Stimulated activated CD4-positive, alpha-beta T cell treated with anti-CD3 and anti-CD28 coated beads, TNF-alpha, amount 100 ng/mL, for 24 hours (primary cell): ENCODE results near the gene RREB1.

Experiments
- DNase-seq, 3 experiments: peaks; one replicate each; pipeline ENCODE4 v3.0.0-alpha.2; 2020; ENCODE audit warnings: low read depth in 3 of 3

The RREB1 gene

DNA sequence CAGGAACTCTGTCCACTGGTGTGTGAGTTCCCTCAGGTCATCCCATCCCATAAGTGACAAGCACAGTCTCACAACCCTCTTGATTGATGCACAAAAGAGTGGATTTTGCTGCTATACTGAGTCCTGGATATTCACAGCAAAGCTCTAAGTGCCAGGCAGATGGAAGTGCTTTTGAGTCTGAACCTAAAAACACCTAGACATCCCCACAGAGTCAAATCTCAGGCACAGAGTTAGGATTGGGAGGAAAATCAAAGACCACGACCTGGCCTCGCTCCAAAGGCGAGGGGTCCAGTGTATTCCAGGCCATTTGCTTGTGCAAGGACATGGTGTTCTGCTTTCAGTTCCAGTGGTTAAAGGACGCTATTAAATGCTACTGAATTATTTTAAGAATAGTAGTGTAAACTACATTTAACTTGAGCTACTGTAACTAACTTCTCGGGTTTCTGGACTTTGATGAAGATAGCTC lies 56.8 kb downstream of the RREB1 start:
- DNase-seq = no peak

DNA sequence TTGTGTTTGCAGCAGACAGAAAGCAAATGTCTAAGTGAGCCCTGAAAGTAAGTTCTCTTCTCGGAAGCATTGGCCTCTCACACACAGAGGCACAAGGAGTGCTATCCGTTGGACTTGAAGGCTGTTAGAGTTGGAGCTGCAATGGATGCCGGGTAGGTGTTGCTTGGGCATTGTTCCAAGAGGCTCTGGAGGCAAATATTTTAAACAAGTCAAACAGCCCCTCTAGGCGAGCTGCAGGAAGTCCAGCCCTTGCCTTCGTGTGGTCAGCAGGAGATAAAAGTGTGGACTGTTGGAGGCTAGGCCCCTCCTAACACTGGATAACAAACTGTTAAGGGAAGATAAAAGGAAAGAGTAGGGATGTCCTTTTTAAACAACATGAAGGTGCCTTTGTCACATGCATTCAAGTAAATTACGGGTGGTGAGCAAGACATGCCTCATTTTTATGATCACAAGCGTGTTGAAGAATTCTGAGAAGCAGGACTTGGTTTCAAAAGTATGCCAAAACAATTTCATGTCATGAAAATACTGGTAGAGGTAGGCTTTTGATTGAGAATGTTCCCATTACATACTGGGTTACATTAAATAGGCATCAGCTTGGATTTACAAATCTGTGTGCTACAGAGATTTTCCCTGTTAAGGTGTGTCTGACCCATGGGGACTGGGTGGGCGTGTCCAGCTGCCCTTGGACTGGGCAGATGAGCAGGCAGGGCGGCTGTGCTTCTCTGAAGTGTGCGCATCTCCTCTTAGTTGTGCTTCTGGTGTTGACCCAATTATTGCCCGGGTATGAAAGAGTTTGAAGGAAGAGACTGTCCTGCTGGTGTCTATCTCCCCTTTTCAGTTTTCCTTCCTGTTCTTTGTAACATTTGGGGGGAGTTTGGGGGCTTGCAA lies 57.5 kb downstream of the RREB1 start:
- no peak for DNase-seq

DNA sequence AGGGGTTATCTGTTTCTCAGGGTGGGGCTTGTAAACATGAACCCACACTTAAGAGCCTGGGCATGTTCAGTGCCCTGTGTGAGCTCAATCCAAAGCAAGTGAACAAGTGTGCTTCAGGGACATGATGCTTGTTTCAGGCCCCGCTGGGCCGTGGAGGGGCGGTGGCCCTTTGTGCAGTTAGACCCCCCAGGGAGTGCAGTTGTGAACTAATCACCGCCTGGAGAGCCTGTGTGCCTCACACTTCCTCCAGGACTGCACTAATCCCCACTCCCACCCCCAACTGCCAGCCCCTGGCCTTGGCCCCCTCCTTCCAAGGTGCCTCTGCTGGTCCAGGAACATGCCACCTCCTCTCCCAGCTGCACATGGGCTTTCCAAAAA lies 58.1 kb downstream of the RREB1 start:
- no peak for DNase-seq

DNA sequence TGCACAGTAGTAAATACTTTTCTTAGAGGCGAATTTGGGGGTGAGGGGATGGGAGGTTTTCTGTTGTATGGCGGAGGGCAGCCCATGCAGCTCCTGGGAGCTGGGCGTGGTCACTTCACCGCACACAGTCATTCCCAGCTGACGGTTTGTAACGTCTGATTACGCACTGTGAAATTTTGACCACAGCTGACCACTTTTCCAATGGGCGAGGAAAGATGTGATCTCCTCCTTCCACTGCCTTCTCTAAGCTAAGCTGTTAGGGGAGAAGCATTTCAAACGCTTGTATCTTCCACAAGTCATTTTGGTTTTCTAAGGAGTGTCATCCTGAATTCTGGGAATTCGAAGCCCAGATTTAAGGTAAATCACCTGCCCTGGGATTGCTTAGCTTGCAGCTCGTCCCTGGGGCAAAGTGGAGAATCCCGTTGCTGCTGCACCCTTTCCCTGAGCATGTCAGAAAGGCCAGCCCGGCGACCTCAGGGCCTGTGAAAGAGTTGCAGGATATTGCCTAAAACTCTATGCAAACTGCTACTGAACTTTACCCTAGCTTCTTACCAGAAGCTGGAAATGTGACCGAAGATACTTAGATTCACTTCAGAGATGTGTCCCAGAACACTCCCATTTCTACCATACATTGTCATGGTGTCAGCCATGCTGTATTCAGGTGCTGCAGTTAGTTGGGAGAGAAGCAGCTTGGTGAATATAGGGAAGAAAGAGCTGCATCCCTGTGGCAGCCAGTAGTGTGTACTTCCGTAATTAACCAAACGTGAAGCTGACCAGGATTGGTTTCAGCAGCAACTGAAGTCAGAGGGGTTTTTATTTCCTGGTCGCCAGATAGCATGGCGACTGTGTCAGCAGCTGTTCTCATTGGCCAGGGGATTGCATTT lies 58.9 kb downstream of the RREB1 start:
- DNase-seq = no peak

DNA sequence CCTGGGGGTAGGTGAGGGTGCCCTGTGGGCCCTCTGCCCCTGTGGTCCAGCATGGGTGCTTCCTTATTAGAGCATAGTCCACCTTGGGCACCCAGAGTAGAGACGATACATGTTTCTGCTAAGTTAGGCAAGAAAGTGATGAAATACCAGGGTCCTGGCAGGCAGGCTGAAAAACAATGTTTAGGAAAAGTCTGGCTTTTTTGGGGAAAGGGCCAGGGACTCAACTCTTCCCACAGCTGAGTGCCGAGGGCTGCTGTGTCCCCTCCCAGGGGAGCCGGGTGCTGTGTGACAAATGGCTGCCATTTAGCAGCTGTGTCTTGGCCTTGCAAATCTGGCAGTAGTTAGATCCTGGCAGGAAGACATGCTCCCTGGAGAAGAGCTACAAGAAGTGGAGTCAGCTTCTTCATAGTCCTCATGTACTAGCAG lies 61.5 kb downstream of the RREB1 start:
- no peak for DNase-seq

DNA sequence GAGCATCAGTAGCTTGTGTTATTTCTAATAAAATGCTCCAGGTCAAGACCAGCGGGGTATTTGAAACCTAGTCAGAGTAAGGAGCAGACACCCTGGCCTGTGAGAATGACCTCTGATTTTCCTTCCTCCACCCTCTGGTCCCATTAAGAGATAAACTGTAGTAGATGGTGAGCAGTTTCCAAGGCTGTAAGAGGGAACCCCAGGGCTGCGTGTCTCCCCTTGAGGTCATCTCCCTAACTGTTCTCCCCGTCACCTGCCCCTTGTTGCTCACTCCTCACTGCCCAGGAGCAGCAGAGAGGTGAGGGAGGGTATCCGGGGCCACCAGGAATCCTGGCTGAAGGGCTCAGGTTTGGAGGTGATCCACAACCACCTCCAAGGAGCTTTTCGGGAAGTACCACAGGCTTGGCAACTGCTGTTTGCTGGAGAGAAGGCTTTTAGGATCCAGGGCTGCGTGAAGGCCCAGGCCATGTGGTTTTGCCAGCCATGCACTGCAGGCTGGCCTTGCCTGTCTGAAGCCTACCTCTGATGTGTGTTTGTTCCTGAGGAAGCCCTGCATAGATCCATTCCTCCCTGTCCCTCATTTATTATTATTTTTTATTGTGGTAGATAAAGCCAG lies 62.5 kb downstream of the RREB1 start:
- no peak for DNase-seq

DNA sequence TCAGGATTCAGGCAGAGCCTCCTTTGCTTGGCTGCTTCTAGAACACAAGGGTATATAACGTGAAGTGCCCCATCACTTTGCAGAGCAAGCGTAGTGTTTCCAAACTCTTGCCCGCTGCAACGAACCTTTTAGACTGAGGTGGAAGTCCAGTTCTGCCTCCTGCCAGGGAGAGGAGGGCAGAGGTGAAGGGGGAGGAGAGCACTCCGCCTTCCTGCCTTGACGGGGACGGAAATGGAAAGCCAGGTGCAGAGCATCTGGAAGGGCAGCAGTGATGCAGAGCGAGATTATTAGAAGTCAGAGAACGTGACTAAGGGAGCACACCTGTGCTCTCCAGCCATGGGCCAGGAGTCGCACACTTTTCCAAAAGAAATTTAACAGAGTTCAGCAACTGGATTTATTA lies 63.4 kb downstream of the RREB1 start:
- DNase-seq = no peak

DNA sequence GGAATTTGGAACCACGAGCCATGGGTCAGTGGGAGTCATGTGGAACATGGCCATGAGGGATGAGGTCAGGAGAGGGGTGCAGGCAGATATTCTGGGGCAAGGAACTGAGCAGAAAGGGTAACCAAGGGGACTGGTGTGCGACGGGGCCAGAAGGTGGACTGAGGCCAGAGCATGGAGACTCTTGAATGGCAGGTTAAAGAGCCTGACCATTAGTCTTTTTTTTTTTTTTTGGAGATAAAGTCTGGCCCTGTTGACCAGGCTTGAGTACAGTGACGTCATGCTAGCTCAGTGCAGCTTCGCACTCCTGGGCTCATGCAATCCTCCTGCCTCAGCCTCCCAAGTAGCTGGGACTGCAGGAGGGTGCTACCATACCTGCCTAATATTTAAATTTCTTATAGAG lies 64.0 kb downstream of the RREB1 start:
- DNase-seq = no peak

DNA sequence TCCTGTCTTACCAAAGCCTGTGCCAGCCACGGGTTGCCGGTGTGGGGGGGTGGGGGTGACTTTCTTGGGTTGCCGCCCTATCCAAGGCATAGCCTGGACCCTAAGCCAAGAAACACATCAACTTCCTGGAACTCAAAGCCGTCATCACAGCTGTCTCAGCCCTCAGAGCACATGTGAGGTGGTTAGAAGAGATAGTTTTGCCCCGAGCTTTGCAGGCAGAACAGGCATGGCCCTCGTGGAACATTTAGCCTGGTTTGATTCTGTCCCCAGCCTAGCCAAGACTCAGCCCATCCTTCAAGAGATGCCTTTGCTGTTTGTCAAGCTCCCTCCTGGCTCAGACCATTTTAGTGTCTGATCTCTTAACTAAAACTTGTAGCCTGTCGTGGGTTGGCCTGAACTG lies 64.9 kb downstream of the RREB1 start:
- no peak for DNase-seq

DNA sequence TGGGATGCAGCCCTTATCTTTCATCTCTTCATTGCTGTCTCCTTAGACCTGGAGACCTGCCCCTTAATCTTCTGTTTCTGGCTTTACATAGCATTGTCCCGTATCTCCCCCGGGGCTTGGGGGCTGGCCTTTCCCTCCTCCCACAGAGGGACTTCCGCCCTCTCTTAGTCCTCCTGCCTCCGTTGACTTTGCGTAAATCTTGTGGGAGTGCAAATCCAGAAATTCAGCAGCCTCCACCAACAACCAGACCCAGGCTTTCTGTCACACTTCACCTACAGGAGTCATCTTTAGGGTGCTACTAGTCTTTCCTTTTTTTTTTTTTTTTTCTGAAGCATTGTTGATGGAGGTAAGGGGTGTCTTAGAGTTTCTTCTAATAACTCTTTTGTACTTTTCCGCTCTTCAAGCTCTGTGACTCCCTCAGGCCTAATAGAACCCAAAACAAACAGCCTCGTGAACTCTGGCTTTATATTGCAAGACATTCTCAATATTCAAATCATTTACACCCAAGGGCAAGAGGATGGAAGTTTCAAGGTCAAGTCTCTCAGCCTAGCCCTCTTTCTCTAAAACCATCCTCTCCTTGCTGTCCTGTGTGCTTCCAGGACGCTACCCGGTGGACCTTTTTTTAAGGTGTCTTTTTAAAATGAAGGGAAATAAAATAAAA lies 66.2 kb downstream of the RREB1 start:
- no peak for DNase-seq

DNA sequence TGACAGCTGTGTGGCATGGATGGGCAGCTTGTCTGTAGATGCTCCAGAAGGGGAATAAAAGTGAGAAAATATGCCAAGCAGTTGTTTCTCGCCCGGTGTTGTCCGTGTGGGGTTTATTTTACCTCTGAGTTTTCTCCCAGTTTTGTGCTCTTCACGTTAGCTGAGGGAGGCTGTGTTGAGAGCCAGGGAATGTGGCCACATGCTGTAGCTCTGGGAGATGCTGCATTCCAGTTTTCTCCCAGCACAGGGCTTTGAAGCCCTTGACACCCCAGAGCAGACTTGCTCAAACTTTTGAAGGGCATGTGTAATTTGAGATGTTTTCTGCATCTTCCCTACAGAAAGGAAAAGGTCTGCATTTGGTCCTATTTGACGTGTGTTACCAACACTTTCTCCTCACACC lies 67.7 kb downstream of the RREB1 start:
- DNase-seq = no peak

DNA sequence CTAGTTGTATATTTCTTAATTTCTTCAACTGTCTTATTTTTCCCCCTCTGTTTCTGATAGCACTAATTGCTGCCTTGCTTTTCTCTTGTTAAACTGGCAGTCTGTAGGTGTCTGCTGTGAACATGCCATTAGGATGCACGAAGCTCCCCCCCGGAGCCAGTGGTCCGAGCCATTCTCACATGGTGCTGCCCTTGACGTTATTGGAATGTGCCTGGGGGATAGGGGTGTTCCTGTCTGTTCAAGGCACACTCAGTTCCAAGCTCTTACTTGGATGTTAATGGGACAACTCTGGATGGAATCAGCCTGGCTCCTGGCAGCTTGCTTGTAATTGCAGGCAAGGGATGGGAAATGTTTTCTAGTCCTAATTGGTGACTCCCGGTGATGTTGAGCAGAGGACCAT lies 68.4 kb downstream of the RREB1 start:
- DNase-seq = no peak

DNA sequence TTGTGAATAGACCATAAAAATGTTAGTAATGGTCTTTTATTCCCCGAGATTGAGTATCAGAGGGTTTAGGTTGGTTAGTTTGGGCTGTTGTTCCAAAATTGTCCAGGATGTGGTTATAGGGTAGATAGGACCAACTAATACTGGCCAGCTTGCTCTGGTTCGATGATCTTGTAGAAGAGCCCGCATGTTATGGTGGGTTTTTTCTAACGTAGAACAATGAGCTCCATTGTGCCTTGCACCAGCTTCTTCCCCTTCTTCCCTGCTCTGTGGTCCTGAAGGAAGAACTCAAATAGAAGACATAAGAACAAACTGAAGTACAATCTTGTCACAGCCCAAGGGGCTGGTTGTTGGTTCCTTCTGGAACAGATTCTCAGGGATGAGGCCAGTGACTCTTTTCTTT lies 70.5 kb downstream of the RREB1 start:
- no peak for DNase-seq

DNA sequence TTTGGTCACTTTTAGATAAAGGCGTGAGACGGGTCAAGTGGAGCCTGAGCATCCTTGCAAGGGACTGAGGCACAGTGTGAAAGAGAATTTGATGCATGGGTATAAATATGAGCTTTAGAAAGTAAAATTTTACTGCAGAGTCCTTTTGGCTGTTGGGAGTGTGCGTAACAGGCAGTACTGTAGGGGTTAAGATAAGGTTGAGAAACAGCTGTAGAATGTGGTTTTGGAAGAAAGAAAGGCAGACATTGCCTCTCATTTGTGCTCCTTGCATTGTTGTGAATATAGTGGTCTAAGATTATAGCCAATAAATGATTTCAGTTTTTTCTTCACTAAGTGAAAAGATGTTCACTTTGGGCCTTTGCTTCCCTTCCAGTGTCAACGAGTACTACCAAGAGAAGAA lies 73.0 kb downstream of the RREB1 start:
- DNase-seq = no peak

DNA sequence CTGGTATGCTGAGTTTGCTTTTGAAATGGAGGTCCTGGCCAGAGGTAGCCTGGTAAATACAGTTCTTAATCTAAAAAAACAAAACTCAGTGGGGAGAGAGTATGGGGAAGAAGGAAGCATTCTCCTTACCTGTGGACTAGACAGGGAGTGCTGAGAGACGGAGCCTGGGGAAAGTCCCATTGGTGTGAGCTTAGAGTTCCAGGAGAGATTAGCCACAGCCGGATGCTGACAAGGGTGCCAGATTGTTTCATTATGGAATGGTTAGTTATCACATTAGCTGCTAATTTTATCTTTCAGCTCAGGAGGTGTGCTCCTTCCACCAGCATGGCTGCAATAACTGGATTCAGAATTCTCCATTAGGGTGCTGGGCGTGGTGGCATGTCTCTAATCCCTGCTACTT lies 75.9 kb downstream of the RREB1 start:
- DNase-seq = no peak

DNA sequence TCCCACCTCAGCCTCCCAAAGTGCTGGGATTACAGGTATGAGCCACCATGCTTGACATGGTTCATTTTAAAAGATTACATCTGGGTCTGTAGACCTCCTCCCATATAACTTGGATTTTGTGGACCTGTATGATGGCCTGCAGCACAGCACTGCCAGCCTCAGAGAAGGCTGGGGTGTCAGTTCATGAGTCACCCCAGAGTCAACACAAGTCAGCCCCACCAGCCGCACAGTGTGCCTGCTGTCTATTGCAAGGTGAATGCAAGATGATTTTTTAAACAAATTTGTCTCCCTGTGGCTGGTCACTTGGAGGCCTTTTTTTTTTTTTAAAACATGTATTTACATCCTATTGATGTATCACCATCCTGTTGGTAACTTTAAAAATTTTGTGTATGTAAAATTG lies 76.7 kb downstream of the RREB1 start:
- DNase-seq = no peak

DNA sequence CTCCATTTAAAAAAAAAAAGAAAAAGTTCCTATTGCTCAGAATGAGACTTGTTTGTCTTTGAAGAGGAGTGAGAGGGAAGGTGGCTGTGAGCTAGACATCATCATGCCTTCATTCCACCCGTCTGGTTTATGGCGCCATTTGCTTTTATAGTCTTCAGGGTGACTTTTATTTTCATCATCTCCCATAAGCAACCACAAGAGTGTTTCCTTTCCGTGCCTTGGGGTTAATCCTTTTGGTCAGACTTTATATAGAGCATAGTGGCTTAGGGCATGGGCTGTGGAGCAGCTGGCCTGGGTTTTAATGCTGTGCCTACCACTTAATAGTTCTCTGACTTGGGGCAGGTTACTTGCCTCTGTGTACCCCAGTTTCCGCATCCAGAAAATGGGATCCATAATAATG lies 77.8 kb downstream of the RREB1 start:
- DNase-seq = no peak

DNA sequence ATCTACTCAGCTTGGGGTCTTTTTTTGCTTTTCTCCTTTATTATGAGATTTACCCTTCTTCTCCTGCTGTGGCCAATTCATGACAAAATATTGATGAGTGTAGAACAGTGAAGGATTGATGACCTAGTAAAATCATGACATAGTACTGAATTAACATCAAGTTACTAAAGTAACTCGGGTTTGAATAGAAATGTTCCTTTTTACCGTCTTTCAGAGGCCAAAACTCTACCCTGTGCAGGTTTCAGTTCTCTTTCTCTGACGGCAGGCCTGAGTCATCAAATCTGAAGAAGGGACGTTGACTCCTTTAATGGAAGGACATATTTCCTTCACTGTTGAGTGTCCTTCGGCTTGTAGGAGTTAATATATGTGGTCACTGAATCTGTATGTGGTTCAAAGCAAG lies 80.7 kb downstream of the RREB1 start:
- DNase-seq = no peak

DNA sequence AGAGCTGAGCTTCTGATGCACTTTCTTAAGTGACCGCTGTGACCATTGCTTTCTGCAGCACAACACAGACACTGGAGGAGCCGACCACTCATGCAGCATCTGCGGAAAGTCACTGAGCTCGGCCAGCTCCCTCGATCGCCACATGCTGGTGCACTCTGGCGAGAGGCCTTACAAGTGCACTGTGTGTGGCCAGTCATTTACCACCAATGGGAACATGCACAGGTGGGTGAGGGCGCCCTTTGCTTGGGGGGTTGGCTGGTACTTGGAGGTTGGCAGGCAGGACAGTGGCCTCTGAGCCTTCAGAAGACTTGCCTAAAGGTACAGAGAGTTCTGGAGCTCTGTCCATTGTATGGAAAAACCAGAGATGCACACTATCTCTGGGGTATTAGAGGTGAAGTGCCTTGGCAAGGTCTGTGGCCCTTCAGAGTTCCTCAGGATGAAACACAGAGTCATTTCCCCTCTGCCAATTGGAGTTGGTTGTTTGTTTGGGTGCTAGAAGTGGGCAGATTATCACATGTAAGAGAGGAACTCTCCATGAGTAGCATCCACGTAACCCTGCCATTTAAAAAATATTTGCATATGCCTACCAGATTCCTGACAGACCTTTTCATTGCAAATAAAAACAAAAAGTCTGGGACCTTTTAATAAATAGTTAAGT lies 81.5 kb downstream of the RREB1 start:
- DNase-seq = no peak

DNA sequence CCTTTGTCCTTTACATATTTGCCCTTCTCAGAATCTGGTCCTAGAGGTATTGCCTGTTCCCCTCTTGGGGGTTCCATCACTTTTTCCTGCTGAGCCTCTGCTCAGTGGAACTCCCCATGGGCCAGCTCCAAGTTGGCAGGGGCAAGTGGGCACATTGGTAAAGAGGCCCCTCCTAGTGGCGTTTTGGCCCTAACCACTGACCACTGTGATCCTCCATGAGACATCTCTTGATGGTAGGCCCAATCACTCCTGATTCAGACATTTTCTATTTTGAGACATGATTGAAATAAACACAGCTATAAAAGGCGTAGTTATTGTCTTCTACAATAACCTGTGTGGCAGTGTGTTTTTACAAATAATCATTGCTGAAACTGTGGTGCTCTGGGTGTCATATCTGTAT lies 83.0 kb downstream of the RREB1 start:
- no peak for DNase-seq

DNA sequence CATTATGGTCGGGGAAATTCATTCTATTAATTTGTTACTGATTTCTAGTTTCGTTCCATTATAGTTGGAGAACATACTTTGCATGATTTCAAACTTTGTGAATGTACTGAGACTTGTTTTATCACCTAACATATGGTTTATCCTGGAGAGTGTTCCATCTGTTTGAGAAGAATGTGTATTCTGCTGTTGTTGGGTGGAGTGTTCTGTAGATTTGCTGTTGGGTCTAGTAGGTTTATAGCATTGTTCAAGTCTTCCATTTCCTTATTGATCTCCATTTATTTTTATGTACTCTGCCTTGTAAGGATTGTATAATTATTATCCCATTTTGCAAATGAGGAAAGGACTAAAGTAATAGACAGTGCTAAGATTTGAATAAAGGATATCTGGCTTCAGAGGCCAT lies 85.4 kb downstream of the RREB1 start:
- no peak for DNase-seq
